Gastrocnemius medialis (tissue), 4 donors: ENCODE measurements around the gene PSMA6.

Source experiments
- POLR2A ChIP-seq, 2 donors: fragments of 450-650 bp; IDR thresholded peaks; one replicate each; pipeline ENCODE4 v1.6.1; 2017; ENCODE audit warnings: antibody characterized with exemption in 2 of 2, mild to moderate bottlenecking in 2 of 2, moderate library complexity in 2 of 2
- TF ChIP-seq, protein P1 (sequence below), 5 experiments: fragments of 450-650 bp in 3 of 5; fragments of 200-600 bp in 2 of 5; sonication (generic) in 2 of 5; IDR thresholded peaks in 4 of 5; conservative IDR thresholded peaks in 1 of 5; 1 replicate in 4 of 5; 2 replicates in 1 of 5; pipeline ENCODE4 v1.5.1; 2016 to 2019; ENCODE audit warnings: antibody characterized with exemption in 5 of 5, mild to moderate bottlenecking in 3 of 5, moderate library complexity in 3 of 5

DNA sequence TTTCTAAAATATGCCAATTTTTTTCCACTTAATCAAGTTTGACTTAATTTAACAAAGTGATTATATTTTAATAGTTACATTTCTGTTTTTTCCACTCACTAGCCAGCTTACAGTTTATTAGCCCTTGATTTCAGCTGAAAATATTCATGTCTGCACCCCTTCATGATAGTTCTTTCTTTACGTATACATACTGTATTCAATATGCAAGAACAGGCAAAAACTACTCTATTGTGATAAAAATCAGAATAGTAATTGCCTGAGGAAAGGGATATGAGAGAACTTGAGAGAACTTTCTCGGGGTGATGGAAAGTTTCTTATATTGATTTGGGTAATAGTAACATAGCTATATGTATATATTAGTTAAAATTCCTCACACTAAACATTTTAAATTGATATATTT lies 17.4 kb upstream of the PSMA6 start:
- TF ChIP-seq, protein P1, sequence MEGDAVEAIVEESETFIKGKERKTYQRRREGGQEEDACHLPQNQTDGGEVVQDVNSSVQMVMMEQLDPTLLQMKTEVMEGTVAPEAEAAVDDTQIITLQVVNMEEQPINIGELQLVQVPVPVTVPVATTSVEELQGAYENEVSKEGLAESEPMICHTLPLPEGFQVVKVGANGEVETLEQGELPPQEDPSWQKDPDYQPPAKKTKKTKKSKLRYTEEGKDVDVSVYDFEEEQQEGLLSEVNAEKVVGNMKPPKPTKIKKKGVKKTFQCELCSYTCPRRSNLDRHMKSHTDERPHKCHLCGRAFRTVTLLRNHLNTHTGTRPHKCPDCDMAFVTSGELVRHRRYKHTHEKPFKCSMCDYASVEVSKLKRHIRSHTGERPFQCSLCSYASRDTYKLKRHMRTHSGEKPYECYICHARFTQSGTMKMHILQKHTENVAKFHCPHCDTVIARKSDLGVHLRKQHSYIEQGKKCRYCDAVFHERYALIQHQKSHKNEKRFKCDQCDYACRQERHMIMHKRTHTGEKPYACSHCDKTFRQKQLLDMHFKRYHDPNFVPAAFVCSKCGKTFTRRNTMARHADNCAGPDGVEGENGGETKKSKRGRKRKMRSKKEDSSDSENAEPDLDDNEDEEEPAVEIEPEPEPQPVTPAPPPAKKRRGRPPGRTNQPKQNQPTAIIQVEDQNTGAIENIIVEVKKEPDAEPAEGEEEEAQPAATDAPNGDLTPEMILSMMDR (IDR thresholded peaks at IDR 0.05 in 4 of 5, conservative IDR thresholded peaks at IDR 0.05 in 1 of 5): no peak
- no peak for TF ChIP-seq POLR2A (IDR thresholded peaks at IDR 0.05)
